ENCODE data around the gene ZFYVE19. TPM values are rescaled to one million over a fixed set of nuclear protein-coding genes. Genes with fewer than 3 reads are reported as not detected.

Gene ZFYVE19
- total and polyA plus RNA-seq, 12 donors: 11.9 to 29.2 (median 17.9) TPM

- H3K27me3 ChIP-seq: no peaks in the 10 kb centered on the region
- intact Hi-C loops (cut with DNase I): loop anchor here in 1 of 10 donors (1.0 to 10.0 kb wide), 3 partner anchors 52 to 111 kb away; partner anchors contain the start of genes RAD51, RMDN3 and VPS18
- 1 to 6% methylated on average over 2 of the region's 2 CpGs for WGBS, 2 donors
- TF ChIP-seq CTCF (IDR thresholded peaks at IDR 0.05): no peak
- peaks cover 0 to 38% (median 10%) of the 10 kb centered on the region in 9 donors for H3K36me3 ChIP-seq
- no peaks in the 10 kb centered on the region for H3K9me3 ChIP-seq
- peak overlapping the region; percentile 80 to 99 (median 96) for H3K27ac ChIP-seq
- H3K4me1 ChIP-seq: peaks cover 3 to 57% (median 26%) of the 10 kb centered on the region in 9 donors
- no peak for ATAC-seq
- peak overlapping the region; percentile 70 to 96 (median 88) for H3K4me3 ChIP-seq
- DNase-seq: no peak
Measured at GRCh38 chr15:40806672-40807027, 239 bp upstream of the ZFYVE19 start.

- 19 to 60% methylated on average over 19 of the region's 19 CpGs for WGBS, 2 donors
- intact Hi-C loops (cut with DNase I): loop anchor here in 1 of 10 donors (1.0 to 10.0 kb wide), 3 partner anchors 53 to 113 kb away; partner anchors contain the start of genes RAD51, RMDN3 and VPS18
- ATAC-seq: no peak
Measured at GRCh38 chr15:40807888-40808461, 1.1 kb downstream of the ZFYVE19 start.

GRCh38 chr15:40808861-40809450, 2.1 kb downstream of the ZFYVE19 start:
- Histone ChIP-seq H3K27me3 (no peaks in the 10 kb centered on the region), H3K4me3 (no peak overlapping the region), H3K36me3 (peaks cover 0 to 50% (median 19%) of the 10 kb centered on the region in 9 donors), H3K27ac (no peak overlapping the region), H3K9me3 (no peaks in the 10 kb centered on the region), H3K4me1 (peaks cover 3 to 41% (median 23%) of the 10 kb centered on the region in 9 donors)
- no peak for ATAC-seq
- TF ChIP-seq CTCF (IDR thresholded peaks at IDR 0.05): no peak
- no peak for DNase-seq
- WGBS, 2 donors: 70 to 87% methylated on average over 8 of the region's 8 CpGs
- intact Hi-C loops (cut with DNase I): loop anchor here in 1 of 10 donors (10.0 kb wide), 1 partner anchor 86 kb away; the partner anchor contains the start of gene VPS18

More at GRCh38 chr15:40807888-40808461, 1.1 kb downstream of the ZFYVE19 start:
- Histone ChIP-seq H3K9me3 (no peaks in the 10 kb centered on the region), H3K4me1 (peaks cover 3 to 50% (median 23%) of the 10 kb centered on the region in 9 donors), H3K36me3 (peaks cover 0 to 48% (median 10%) of the 10 kb centered on the region in 9 donors), H3K27ac (peak overlapping the region in 9 of 10 donors; percentile 91 to 99 (median 96)), H3K4me3 (peak overlapping the region; percentile 59 to 95 (median 82)), H3K27me3 (no peaks in the 10 kb centered on the region)
- DNase-seq: no peak
- TF ChIP-seq CTCF (IDR thresholded peaks at IDR 0.05): no peak

GRCh38 chr15:40812721-40813425, 6.0 kb downstream of the ZFYVE19 start:
- no peaks in the 10 kb centered on the region for H3K27me3 ChIP-seq
- DNase-seq (no peak), ATAC-seq (no peak)
- intact Hi-C loops (cut with DNase I): no loop called here
- H3K4me3 ChIP-seq: no peak overlapping the region
- H3K4me1 ChIP-seq: peaks cover 0 to 24% (median 14%) of the 10 kb centered on the region in 9 donors
- peaks cover 0 to 58% (median 26%) of the 10 kb centered on the region in 9 donors for H3K36me3 ChIP-seq
- 95 to 97% methylated on average over 12 of the region's 12 CpGs for WGBS, 2 donors
- no peak for TF ChIP-seq CTCF (IDR thresholded peaks at IDR 0.05)
- H3K27ac ChIP-seq: no peak overlapping the region
- no peaks in the 10 kb centered on the region for H3K9me3 ChIP-seq

All from heart right ventricle (tissue), 16 donors.